M059J (cell line): ENCODE measurements around the gene SPOCD1. TPM values are rescaled to one million over a fixed set of nuclear protein-coding genes. Genes with fewer than 3 reads are reported as not detected.

ENCODE experiments used
- DNase-seq: peaks from one replicate; pipeline ENCODE4 v3.0.0-alpha.2; 2012; ENCODE audit warnings: low read depth
- total RNA-seq: library from RNA; depleted of rRNA; stranded (reverse); fragments of >200 nt; shearing (Covaris generic); gene quantifications from 2 replicates; pipeline ENCODE4 v1.2.3, GENCODE V29; 2014

The SPOCD1 gene
- total RNA-seq, 1 experiment from 2014 or later, result 52.0 TPM

DNA sequence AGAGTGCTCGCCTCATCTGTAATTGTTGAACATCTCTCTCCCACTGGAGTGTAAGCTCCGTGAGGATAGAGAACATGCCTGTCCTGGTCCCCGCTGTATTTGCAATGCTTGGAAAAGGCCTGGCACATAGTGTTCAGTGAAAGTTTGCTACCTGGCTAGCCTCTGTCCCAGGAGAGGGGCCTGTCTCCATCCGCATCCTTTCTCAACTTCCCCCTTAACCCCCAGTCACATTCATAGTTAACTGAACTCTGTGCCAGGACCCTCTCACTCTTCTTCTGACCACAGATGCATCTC lies 15.2 kb downstream of the SPOCD1 start:
- no peak for DNase-seq

DNA sequence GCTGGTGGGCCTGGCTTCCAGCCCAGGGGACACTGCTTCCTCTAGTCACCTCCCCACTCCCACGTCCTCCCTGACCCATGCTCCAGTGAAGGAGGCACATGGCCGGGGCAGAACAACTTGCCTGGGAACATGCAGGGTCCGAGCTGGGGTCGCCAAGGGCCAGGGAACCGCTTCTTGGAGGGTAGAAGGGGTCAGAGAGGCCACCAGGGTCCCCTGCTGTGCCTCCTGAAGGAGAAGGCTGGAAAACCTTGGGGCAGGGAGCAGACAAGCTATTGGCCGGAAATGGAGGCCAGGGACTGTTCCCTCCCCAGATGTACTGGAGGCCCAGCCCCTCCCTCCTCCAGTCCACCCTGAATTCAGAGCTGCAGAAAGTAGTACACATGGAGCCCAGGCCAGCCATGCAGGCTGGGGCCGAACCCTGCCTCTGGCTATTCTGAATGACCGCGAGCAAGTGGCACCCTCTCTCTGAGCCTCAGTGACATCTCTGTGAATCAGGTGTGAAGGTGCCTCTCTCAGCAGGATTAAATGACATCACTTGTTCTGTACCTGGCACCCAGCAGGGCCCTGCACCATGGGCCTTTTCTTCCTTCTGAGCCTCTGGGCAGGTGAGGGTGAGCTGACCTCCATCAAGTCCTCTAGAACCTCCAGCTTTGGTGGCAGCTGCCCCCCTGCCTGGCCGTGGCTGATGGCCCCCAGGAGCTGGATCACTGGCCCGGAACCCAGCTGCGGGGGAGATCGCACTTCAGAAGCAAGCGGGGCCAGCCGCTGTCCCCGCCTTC lies 15.7 kb downstream of the SPOCD1 start:
- DNase-seq, result no peak

DNA sequence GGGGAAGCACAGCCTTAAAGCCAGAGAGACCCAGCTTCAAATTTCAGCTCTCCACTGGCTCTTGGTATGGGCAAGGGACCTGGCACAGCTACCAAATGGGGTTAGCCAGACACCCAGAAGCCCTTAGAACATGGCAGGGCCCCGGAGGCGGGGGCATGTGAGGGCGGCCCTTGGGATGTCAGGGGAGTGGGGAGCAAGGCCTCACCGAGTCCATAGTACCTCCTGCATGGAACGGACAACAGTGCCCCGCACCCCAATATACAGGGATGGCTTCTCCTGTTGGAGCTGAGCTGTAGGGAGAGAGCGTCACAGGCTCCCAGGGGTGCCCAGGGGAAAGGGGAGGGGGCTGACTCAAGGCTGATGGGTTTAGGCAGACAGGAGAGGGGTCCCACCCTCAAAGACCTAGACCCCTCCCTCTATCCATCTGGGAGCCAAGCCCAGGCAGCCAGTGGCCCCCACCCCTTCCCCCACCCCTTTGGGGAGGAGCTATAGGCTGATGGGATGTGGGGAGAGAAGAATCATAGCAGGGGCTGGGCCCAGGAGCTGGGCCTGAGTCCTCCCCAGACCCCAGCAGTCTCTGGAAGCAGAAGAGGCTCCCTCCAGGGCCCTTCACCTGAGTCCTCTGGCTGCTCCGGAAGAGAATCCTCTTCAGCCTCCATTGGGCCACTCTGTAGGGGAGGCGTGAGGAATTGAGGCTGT lies 16.5 kb downstream of the SPOCD1 start:
- no peak for DNase-seq

DNA sequence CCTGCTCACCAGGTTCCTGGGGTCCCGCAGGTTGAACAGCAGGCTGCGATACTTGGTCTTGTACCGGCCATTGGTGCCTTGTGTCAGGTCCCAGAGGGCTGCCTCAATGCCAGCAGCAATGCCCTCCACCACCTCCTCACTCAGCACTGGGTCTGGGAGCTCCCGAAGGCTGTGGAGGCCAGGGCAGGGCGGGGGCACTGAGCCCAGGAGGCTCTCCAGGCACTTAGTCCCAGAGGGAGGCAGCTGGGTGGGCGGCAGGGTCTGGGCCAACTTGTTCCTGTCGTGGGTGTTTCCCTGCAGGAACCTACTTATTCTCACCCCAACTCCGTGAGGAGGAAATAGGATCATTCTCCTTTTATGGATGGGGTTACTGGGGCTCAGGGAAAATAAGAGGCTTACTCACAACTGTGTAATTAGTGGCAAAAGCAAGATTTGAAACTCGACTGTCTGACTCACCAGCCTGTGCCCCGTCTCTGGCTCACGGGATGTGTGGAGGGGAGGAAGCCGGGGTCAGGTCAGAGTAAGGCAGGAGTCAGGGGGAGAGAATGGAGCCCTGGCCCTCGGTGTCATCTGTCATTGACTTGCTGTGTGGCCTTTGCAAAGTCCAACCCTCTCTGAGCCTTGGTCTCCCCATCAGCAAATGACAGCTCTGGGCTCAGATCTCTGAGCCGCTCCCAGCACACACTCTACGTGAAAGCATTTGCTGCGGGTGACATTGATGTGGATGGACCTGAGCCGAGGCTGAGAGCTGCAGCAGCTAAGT lies 17.2 kb downstream of the SPOCD1 start:
- peak; percentile 95 for DNase-seq

DNA sequence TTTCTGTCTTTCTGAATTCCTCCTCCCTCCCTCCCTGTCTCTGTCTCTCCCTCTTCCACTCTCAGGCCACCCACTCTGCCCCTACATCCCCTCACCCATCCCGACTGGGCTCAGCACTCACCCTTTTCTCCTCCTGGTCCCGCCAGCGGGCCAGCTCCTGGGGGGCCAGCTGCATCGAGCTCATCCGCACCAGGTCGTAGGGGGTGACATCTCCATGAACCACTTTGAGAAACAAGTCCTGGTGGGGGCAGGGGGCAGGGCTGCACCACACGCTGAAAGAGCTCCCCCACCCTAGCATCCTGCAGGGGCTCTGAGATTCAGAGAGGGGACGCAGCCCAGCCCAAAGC lies 17.8 kb downstream of the SPOCD1 start:
- no peak for DNase-seq

DNA sequence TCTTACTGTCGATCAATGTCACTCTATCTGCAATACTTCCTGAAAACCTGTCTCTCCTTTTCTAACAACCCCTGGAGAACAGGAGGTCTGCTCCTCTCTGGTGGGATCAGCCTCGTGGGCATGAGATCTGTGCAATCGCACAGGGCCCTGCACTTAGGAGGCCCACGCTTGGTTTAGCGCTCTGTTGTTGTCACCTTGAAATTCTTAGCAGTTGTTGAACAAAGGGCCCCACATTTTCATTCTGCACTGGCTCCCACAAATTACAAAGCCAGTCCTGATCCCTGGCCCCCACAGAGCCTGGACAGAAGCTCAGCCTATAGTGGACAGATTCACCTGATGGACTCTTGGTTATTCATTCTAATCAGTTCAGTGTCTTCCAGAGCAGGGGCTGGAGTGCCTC lies 18.6 kb downstream of the SPOCD1 start:
- no peak for DNase-seq

DNA sequence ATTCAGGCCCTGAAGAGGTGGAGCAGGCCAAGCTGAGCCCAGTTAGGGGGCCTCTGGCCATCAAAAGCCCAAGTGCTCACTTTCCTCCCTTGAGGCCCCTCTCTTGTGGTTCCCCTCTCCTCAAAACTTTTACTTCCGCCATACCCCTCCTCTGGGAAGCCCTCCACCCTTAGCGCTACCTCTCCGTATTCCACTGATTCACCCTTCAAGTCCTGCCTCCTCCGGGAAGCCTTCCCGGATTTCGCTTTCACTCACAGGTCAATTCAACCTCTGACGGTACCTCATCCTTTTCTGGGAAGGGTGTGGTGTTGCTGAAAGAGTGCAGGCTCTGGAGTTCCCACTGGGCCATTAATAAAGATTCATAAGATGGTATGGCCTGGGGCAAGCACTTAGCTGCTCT lies 19.1 kb downstream of the SPOCD1 start:
- no peak for DNase-seq

DNA sequence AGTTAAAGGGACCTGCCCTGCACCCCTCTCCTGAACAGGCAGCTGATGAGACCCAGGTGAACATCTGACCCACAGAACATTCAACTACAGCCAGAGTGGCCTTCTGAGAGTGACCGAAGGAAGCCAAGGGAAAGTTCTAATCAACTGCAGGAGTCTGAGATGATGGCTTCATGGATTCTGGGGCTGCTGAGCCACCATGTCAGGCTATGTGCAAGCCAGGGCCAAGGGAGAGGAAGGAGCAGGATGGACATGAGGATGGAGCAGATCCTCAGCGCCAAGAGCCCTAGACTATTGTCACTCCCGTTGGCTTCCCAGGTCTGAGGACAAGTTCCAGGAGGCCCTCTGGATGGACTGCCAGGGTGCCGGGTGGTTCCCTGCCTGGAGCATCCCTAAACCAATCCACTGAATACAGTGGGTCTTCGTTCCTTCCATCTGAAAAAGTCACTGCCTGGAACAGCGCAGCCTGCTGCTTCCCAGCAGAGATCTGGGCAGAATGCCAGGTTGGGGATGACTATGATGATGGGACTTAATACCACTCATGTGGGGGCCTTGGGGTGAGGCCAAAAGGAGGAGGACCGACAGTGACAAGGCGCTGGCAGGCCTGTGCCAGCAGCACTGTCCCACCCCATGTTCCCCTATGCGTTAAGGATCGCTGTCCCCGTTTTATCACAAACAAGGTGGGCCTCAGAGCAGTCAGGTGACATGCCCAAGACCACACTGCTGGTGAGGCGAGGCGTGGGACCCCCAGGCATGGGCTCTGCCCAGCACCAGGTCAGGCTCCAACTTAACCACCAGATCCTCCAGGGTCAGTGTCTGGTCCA lies 19.8 kb downstream of the SPOCD1 start:
- DNase-seq, result peak; percentile 78

DNA sequence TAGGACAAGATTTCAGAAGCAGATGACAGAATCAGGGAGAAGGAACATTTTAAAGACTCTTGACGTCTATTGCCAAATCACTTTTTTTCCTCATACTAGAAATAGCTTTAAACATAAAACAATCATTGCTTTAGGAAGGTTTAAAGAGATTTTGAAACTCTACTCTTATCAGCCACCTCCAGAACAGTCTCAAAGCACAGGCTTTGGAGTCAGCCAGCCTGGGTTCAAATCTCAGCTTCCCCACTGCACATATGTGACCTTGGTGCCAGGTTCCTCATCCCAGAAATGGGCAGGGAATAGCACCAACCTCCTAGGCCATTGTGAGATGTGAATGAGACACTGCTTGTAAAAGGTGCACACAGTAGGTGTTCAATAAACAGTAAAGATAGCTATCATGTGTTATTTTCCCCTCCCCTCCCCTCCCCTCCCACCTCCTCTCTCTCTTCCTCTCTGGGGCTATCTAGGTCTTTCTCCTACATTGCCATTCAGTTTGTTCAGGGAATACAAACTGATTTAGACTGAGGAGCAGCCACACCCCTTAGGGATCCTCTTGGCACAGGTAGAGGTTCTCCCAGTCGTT lies 20.6 kb downstream of the SPOCD1 start:
- DNase-seq, result no peak

DNA sequence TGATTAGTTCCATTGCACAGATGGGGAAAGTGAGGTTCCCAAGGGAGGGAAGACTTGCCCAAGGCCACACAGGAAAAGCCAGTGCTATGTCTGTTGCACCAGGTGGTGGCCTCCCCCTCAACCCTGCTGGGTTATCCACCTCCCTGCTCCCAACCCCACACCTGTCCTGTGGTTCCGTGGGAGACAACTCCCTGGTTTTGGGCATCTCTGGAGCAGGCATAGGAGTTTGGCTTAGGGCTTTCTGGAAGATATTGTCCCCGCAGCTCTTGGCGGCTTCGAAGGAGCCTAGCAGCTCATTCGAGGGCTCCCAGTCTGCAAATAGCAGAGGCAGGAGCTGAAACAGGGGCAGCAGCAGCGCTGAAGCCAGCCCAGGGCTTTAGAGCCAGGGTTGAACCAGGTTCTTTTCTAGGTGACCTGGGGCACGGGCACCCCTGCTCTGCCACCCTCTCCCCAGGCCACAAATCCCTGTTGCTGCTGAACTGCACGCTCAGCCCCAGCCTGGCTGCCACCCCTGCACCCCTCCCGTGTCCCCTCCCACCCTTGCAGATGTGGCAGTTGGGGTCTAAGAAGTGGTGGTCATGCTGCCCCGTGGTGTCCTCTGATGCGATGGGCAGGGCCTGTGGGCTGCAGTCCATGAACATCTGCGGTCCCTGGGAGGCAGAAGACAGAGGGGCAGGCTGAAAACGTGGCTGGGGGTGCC lies 22.1 kb downstream of the SPOCD1 start:
- no peak for DNase-seq

DNA sequence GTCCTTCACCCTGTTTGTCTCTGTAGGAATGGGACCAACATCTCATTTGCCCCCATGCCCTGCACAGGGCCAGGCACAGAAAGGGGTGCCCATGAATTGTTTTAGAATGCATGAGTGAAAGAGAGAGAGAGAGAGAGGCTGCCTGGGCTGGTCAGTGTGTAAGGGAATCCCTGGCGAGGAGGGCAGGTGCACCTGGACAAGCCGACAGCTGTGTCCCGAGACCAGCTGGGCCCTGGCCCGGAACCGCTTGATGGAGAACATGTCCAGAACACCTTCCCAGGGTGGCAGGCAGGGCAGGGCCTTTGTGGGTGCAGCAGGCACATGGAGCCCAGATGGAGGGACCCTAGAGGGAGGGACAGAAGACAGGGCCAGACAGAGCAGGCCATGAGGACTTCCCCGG lies 22.7 kb downstream of the SPOCD1 start:
- no peak for DNase-seq

DNA sequence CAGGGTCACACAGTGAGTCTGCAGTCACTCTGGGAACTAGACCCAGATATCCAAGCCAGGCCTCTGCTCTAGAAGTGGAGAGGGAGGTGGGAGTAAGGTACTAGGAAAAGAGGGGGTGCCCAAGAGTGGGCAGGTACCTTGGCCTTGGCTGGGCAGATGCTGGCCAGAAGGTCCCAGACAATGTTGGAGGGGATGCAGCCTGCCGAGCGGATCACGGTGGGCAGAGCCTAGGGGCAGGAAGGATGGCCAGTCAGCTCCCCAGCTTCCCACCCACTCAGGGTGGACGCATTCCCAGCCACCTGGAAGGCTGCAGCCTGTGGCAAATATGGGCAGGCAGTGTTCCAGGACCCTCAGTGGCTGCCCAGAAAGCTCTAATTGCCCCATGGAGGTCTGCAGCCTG lies 23.3 kb downstream of the SPOCD1 start:
- DNase-seq, result no peak

DNA sequence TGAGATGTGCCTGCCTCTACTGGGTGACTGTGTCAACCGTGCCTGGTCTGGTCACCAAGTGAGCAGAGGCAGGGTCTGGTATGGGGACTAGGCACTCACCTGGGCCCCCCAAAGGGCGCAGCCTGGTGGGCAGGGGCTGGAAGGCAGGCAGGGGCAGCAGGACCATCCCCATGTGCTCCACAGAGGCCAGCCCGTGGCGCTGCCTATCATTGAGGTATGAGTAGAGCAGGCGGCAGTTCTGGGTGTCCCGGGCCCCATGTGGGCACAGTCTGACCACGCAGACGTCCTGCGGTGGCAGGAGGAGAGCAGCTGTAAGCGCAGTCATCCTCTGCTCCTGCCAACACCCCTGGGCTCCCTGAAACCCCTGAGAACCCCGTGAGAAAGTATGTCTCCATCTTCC lies 23.7 kb downstream of the SPOCD1 start:
- no peak for DNase-seq

DNA sequence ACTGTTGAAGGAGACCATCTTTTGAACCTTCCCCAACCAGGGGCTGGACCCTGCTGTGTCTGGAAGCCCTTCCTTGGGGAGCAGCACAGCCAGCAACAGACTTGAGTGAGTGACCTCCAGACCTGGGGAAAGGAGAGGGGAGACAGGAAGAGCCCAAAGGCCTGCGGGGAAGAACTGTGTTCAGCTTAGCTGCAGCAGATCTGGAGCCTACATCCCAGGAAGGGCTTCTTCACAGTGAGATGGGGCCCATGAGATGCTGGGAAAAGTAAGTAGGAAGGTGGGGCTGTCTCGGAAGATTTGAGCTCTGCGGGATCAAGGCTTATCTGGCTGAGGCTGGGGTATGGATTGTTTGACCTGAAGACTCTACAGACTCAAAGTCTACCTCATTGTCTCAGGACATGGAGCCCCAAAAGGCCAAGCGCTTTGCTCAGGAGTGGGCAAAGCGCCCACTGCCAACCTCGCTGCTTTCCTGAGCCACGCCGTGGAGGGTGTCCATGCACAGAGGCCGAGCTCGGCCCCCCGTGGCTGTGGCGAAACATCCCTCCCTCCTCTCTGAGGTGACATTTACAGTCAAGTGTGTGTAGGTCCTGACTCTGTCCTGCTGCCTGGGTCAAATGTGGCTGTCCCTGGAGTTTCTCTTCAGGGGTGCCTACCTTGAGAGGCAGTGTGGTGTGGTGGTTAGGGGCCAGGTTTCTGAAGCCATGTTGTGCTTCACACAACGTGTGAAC lies 24.5 kb downstream of the SPOCD1 start:
- DNase-seq, result no peak

DNA sequence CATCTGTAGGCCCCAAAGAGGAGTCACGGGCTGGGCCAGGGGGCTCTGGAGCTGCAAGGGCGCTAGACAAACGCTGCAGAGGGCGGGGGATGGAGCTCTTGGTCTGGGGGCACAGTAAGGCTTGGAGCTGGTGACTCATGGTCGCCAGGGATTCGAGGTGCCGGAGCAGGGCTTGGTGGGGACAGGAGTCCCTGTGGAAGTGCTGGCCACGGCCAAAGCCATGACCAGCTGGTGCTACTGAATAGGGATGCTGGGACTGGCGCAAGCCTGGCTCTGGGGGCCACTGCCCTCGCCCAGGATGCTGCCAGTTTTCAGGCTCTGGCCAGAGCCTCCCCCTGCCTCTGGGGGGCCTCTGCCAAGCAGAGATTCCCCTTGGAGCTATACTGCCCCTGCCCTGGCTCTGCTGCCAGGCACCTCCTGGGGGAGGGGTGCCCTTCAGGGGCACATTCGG lies 25.2 kb downstream of the SPOCD1 start:
- DNase-seq, result no peak

DNA sequence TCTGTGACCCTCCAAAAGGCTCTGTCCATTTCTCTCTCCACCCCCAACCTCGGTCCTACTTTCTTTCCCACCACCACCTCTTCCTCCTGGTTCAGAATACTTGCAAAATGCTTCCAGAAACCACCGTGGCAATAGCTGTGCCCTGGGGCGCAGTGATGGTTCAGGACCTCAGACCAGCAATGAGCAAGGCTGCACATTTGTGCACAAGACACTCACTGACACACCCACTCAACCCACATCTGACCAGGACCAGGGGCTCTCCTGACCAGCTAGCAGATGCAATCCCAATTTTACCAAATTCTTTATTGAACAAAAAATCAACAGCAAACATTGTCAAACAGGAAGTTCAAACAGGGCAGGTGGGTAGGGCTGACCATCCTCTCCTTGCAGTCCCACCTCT lies 25.7 kb downstream of the SPOCD1 start:
- DNase-seq, result peak; percentile 47

DNA sequence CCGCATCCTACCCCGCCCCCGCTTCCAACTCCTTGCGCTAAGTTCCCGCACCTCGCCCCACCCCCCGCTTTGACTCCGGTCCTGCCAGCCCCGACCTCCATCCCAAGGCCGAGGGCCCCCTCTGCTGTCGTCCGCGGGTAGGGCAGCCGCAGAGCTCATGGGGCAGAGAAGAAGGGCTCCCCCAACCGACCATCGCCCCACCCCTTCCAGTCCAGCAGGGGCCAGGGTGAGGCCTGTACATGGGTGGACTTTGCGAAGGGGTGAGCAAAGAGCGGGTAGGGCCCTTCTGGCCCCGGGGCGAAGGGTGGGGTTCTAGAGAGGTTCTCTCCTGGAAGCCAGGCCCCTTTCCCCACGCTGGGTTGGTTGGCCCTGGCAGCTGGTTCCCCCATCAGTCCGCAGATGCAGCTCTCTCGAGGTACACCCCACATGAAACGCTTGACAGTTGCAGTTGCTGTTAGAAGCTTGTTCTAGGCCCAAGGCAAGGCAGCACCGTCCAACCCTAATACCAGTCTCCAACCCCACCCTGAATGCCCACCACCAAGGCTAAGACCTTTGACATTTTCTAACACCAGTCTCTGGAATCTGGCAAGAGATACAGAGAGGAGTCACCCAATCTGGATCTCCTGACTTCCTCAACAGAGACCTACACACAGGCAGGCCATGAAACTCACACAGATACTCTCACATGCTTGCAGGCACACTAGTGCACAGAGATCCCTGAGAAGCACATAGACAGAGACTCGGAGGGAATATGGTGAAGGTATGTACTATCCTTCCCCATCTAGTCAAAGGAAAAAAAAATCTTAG lies 26.4 kb downstream of the SPOCD1 start:
- DNase-seq, result peak; percentile 88

DNA sequence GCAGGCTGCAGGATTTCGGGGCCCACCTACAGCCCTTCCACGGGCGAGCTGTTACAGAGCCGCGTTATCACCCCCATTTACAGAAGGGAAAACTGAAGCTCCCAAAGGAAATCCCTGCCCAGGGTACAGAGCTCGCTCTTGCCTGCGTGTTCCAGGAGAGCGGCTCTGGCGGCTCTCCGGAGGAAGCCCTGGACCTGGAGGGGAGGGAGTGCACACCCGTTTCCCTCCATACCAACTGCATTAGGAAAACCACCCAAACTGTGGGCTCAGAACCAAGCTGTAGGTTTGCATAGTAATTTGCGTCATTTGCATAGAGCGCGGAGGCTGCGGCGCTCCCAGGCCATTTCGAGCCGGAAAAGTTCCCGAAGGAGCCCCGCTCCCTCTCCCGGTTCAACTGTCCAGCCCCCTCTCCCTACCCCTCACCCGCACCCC lies 27.0 kb downstream of the SPOCD1 start:
- peak; percentile 75 for DNase-seq

DNA sequence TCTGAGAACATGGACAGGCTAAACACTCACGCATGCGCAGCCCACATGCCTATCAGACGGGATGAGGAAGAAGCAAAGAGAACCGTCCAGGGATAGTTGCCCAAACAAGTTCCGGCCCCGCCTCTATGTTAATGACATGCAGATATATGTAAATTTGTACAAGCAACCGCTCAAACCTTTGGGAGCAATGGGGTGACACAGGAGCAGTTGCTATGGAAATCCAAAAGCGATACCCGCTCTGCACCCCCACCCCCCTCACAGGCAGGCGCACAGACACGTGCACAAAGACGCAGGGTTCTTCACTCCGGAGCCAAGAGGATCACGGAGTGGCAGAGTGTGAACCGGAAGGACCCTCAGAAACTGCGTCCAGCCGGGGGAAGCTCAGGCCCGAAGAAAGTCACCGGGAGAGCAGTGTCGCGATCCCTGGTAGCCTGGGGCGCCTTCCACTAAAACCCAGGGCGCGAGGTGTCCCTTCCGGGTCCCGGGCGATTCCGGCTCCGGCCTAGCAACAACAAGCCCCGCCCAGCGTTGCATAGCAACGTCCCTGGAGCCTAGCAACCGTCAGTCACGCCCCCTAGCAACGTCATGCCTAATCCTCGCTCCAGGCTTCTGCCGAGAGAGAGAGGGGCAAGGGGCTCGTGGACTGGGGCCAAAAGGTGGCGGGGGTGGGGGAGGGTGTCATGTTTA lies 27.5 kb downstream of the SPOCD1 start:
- DNase-seq, result peak; percentile 89
